BE2C (cell line): ENCODE measurements around the gene LOXL4.

Source experiments
- DNase-seq: peaks from one replicate; pipeline ENCODE4 v3.0.0-alpha.2; 2020
- H3K27me3 ChIP-seq: fragments of 250-450 bp; sonication (Bioruptor Pico); 2 replicates; pipeline ENCODE4 v1.5.1; 2020; ENCODE audit warnings: mild to moderate bottlenecking
- H3K36me3 ChIP-seq: fragments of 250-450 bp; sonication (Bioruptor Pico); 2 replicates; pipeline ENCODE4 v1.5.1; 2020; ENCODE audit warnings: mild to moderate bottlenecking
- H3K4me1 ChIP-seq: fragments of 250-450 bp; sonication (Bioruptor Pico); 2 replicates; pipeline ENCODE4 v1.5.1; 2020
- H3K4me3 ChIP-seq: 2 replicates; pipeline ENCODE4 v1.5.1; 2011; ENCODE audit warnings: low read depth, low read length
- H3K9me3 ChIP-seq: fragments of 250-450 bp; sonication (Bioruptor Pico); 2 replicates; pipeline ENCODE4 v1.5.1; 2020
- TF ChIP-seq, protein P1 (sequence below): IDR thresholded peaks from 2 replicates; pipeline ENCODE4 v1.5.1; 2012; ENCODE audit warnings: mild to moderate bottlenecking, low read depth, low read length

Gene LOXL4

DNA sequence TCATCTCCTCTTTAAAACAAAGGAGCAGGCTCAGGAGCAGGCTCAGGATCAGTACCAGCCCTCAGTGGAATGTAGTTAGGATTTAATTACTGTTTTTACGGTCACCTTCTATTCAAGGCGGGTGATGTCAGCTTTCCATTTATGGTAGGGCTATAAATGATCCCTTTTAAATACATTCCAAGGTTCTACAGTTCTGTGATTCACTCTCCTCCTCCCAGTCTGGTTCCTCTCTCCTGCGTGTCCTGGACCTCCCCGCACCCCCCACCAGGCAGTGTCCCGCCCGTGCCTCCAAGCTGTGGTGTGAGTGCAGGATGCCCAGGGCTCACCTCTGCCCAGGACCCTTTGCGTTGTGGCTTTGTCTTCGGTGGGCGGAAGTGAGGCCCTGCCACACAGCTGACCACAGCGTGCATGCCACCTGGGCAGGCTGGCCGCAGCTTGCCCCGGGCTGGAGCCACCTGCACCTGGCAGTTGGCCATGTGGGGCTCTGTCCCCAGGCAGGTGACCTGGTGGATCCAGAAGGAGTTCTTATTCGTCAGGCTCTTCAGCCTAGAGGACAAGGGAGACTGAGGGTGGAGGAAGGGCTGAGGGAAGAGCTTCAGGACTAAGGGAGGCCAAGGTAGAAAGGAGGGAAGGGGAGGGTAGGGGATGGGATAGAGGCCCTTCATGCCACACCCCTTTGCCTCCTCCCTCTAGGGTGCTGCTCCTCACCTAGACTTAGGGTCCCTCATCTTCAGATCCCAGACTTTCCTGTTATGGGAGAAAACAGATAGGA lies 9.1 kb downstream of the LOXL4 start:
- DNase-seq, result no peak
- Histone ChIP-seq H3K36me3 (no peaks in the 10 kb centered on the region), H3K9me3 (no peaks in the 10 kb centered on the region), H3K4me1 (no peaks in the 10 kb centered on the region), H3K4me3 (no peak overlapping the region), H3K27me3 (no peaks in the 10 kb centered on the region)
- TF ChIP-seq, protein P1, sequence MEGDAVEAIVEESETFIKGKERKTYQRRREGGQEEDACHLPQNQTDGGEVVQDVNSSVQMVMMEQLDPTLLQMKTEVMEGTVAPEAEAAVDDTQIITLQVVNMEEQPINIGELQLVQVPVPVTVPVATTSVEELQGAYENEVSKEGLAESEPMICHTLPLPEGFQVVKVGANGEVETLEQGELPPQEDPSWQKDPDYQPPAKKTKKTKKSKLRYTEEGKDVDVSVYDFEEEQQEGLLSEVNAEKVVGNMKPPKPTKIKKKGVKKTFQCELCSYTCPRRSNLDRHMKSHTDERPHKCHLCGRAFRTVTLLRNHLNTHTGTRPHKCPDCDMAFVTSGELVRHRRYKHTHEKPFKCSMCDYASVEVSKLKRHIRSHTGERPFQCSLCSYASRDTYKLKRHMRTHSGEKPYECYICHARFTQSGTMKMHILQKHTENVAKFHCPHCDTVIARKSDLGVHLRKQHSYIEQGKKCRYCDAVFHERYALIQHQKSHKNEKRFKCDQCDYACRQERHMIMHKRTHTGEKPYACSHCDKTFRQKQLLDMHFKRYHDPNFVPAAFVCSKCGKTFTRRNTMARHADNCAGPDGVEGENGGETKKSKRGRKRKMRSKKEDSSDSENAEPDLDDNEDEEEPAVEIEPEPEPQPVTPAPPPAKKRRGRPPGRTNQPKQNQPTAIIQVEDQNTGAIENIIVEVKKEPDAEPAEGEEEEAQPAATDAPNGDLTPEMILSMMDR, result no peak

GRCh38 chr10:98257961-98258360 lies 10.0 kb downstream of the LOXL4 start:
- H3K4me1 ChIP-seq, result no peaks in the 10 kb centered on the region
- DNase-seq, result no peak
- H3K4me3 ChIP-seq, result no peak overlapping the region
- TF ChIP-seq, protein P1, result no peak
- H3K27me3 ChIP-seq, result no peaks in the 10 kb centered on the region
- no peaks in the 10 kb centered on the region for H3K36me3 ChIP-seq
- H3K9me3 ChIP-seq, result no peaks in the 10 kb centered on the region

GRCh38 chr10:98257198-98257597 lies 10.8 kb downstream of the LOXL4 start:
- Histone ChIP-seq H3K9me3 (no peaks in the 10 kb centered on the region), H3K27me3 (no peaks in the 10 kb centered on the region), H3K36me3 (no peaks in the 10 kb centered on the region), H3K4me3 (no peak overlapping the region), H3K4me1 (no peaks in the 10 kb centered on the region)
- no peak for DNase-seq
- TF ChIP-seq, protein P1, result no peak

DNA sequence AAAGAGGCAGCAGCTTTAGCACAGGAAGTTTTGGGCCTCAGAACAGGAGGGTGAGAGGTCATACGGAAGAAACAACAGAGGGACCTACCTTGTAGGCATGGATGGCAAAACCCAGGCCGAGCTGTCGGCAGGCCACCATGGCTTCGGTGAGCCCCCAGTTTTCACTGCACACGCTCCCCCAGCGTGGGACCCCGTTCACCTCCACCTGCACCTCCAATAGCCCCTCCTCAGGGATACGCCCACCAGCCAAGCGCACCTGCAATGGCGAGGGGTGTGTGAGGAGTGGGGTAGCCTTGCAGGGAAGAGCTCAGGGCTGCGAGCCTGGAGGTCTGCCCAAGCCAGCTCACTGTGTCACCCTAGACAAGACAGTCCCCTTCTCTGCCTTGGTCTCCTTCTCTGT lies 11.3 kb downstream of the LOXL4 start:
- Histone ChIP-seq H3K4me1 (no peaks in the 10 kb centered on the region), H3K4me3 (no peak overlapping the region), H3K27me3 (no peaks in the 10 kb centered on the region), H3K36me3 (no peaks in the 10 kb centered on the region), H3K9me3 (no peaks in the 10 kb centered on the region)
- TF ChIP-seq, protein P1, result no peak
- no peak for DNase-seq

DNA sequence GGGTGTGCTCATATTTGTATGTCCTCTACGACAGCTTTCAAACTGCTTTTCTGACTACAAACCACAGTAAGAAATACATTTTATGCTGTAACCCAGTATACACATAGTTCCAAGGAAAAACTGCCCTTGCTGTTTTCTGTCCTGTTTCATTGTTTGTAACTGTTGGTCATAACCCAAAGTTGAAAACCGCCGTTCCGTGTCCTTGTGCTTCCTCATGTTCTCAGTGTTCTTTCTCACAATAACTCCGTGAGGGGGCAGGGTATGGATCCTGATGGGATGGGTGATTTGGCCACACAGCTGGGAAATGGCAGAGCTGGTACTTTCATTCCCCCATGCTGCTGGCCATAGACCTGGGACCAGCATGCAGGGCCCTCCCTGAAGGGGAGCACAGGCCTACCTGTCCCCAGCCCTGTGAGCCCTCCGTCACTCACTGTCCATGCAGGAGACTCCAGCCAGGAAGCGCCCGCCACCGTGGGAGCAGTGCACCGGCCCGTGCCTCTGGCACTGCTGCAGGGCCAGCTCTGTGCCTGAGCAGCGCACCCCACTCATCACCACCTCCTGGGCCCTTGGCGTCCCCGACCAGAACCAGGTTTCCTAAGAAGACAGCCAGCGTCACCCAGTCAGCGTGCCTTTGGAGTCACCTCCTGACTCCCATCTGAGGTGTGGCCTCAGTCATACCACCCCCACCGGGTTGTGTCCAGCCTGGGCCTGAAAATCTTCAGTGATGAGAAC lies 12.7 kb downstream of the LOXL4 start:
- no peaks in the 10 kb centered on the region for H3K36me3 ChIP-seq
- no peak overlapping the region for H3K4me3 ChIP-seq
- TF ChIP-seq, protein P1, result no peak
- H3K9me3 ChIP-seq, result no peaks in the 10 kb centered on the region
- DNase-seq, result no peak
- H3K4me1 ChIP-seq, result no peaks in the 10 kb centered on the region
- H3K27me3 ChIP-seq, result no peaks in the 10 kb centered on the region
